CD4-positive, alpha-beta T cell (primary cell): ENCODE measurements around the gene ANKRD33. TPM values are rescaled to one million over a fixed set of nuclear protein-coding genes. Genes with fewer than 3 reads are reported as not detected.

Source experiments
- ATAC-seq: fragments of 200-7000 bp; cut with Tn5 transposase; one replicate; pipeline ENCODE4 v1.10.0; 2022; ENCODE audit warnings: mild to moderate bottlenecking; ENCODE audit not compliant: poor library complexity
- CTCF ChIA-PET: fragments of 350-600 bp; sonication (Branson Sonifier 250); formaldehyde crosslinking; loops from one replicate; lab custom pipeline; 2021; ENCODE audit warnings: antibody characterized with exemption, inconsistent platforms; lab: Charles Lee
- POLR2A ChIA-PET: fragments of 350-600 bp; sonication (Branson Sonifier 250); formaldehyde crosslinking; loops from one replicate; lab custom pipeline; 2021; ENCODE audit warnings: antibody characterized with exemption, inconsistent platforms; lab: Charles Lee
- DNase-seq, 14 experiments: peaks; one replicate each; pipeline ENCODE4 v3.0.0-alpha.2; 2013 to 2020; ENCODE audit warnings: mixed read lengths in 2 of 14
- H3K27ac ChIP-seq, 2 donors: one replicate each; pipeline versions ENCODE4 v1.5.1 to v1.7.0; 2013; ENCODE audit warnings: low read length in 2 of 2, low read depth in 1 of 2, mild to moderate bottlenecking in 1 of 2
- H3K27me3 ChIP-seq, 2 experiments: 1 replicate in 1 of 2; 2 replicates in 1 of 2; pipeline versions ENCODE4 v1.6.1 to v1.7.0; 2013; ENCODE audit warnings: low read length in 2 of 2, control low read depth in 1 of 2, mild to moderate bottlenecking in 1 of 2, moderate library complexity in 1 of 2; ENCODE audit not compliant: insufficient read depth in 2 of 2, control insufficient read depth in 1 of 2
- H3K36me3 ChIP-seq: one replicate; pipeline ENCODE4 v1.6.1; 2013; ENCODE audit warnings: low read length, control low read depth; ENCODE audit not compliant: insufficient read depth
- H3K4me1 ChIP-seq: one replicate; pipeline ENCODE4 v1.6.1; 2013; ENCODE audit warnings: low read length, control low read depth; ENCODE audit not compliant: insufficient read depth
- H3K4me3 ChIP-seq: one replicate; pipeline ENCODE4 v1.5.1; 2013; ENCODE audit warnings: mild to moderate bottlenecking, low read length, moderate library complexity
- H3K9me3 ChIP-seq, 2 experiments: 1 replicate in 1 of 2; 2 replicates in 1 of 2; pipeline versions ENCODE4 v1.6.1 to v1.7.0; 2013; ENCODE audit warnings: low read length in 2 of 2, mild to moderate bottlenecking in 2 of 2, control low read depth in 1 of 2, moderate library complexity in 1 of 2; ENCODE audit not compliant: control insufficient read depth in 1 of 2, insufficient read depth in 1 of 2
- H3K27ac Mint-ChIP-seq: one replicate; pipeline ENCODE4 v1.8.0; 2020; ENCODE audit warnings: mixed read lengths
- H3K27me3 Mint-ChIP-seq: one replicate; pipeline ENCODE4 v1.8.0; 2021; ENCODE audit warnings: mixed read lengths
- H3K36me3 Mint-ChIP-seq: one replicate; pipeline ENCODE4 v1.8.0; 2021; ENCODE audit warnings: low read depth, mixed read lengths
- H3K4me1 Mint-ChIP-seq: one replicate; pipeline ENCODE4 v1.8.0; 2021; ENCODE audit warnings: low read depth, mixed read lengths
- H3K4me3 Mint-ChIP-seq: one replicate; pipeline ENCODE4 v1.8.0; 2020; ENCODE audit warnings: mild to moderate bottlenecking, mixed read lengths
- H3K9me3 Mint-ChIP-seq: one replicate; pipeline ENCODE4 v1.8.0; 2020; ENCODE audit warnings: mixed read lengths
- CTCF ChIP-seq: fragments of 200-600 bp; IDR thresholded peaks from one replicate; pipeline ENCODE4 v1.8.0; 2022; ENCODE audit warnings: antibody characterized with exemption, mild to moderate bottlenecking
- intact Hi-C, 2 experiments: fragments of 100-400 bp; cut with DNase I in 1 of 2; cut with micrococcal nuclease in 1 of 2; formaldehyde crosslinking; loops; one replicate each; pipeline versions ENCODE4 v1.15.1 to v1.9.0; 2023 to 2025; cut with DNase I, micrococcal nuclease
- total RNA-seq, 174 experiments: library from RNA in 2 of 174; stranded (reverse) in 2 of 174; gene quantifications; one replicate each; pipeline ENCODE4 v1.2.3 and lab custom pipeline; 2021 to 2026

The ANKRD33 gene
- total RNA-seq, 2 experiments from 2014 or later = not detected

GRCh38 chr12:51864833-51865670 is 22.9 kb upstream of the ANKRD33 start:
- H3K27me3 ChIP-seq = peaks cover 56 to 73% of the 10 kb centered on the region in 2 experiments
- intact Hi-C loops = no loop called here

GRCh38 chr12:51865757-51866270 is 22.1 kb upstream of the ANKRD33 start:
- no peak overlapping the region for H3K4me3 ChIP-seq
- H3K27me3 ChIP-seq = peaks cover 61 to 80% of the 10 kb centered on the region in 2 experiments
- no peak overlapping the region for H3K27ac ChIP-seq
- ChIA-PET CTCF (no interaction called here), POLR2A (no interaction called here)
- no peaks in the 10 kb centered on the region for H3K36me3 Mint-ChIP-seq
- peaks cover 0 to 18% of the 10 kb centered on the region in 2 experiments for H3K9me3 ChIP-seq
- intact Hi-C loops = no loop called here
- H3K27ac Mint-ChIP-seq = no peak overlapping the region
- H3K27me3 Mint-ChIP-seq = peaks cover 87% of the 10 kb centered on the region
- no peaks in the 10 kb centered on the region for H3K9me3 Mint-ChIP-seq
- ATAC-seq = no peak
- no peak for DNase-seq
- H3K4me1 ChIP-seq = peaks cover 28% of the 10 kb centered on the region
- TF ChIP-seq CTCF = no peak
- H3K4me1 Mint-ChIP-seq = peaks cover 20% of the 10 kb centered on the region
- H3K4me3 Mint-ChIP-seq = no peak overlapping the region
- H3K36me3 ChIP-seq = no peaks in the 10 kb centered on the region

More at GRCh38 chr12:51864833-51865670, 22.9 kb upstream of the ANKRD33 start:
- ChIA-PET CTCF (no interaction called here), POLR2A (interaction anchor here (0.8 to 1.6 kb wide), 3 partner anchors 8 to 44 kb away, joined by 3 to 5 read pairs (median 5); no protein-coding TSS in a partner anchor)
- no peak for TF ChIP-seq CTCF
- no peaks in the 10 kb centered on the region for H3K9me3 Mint-ChIP-seq
- no peak overlapping the region for H3K27ac ChIP-seq
- H3K4me1 Mint-ChIP-seq = peaks cover 16% of the 10 kb centered on the region
- H3K36me3 ChIP-seq = no peaks in the 10 kb centered on the region
- H3K27ac Mint-ChIP-seq = no peak overlapping the region
- DNase-seq (no peak), ATAC-seq (no peak)
- H3K4me3 ChIP-seq = no peak overlapping the region
- peaks cover 28% of the 10 kb centered on the region for H3K4me1 ChIP-seq
- no peaks in the 10 kb centered on the region for H3K36me3 Mint-ChIP-seq
- peaks cover 83% of the 10 kb centered on the region for H3K27me3 Mint-ChIP-seq
- H3K4me3 Mint-ChIP-seq = no peak overlapping the region
- H3K9me3 ChIP-seq = peaks cover 0 to 18% of the 10 kb centered on the region in 2 experiments

DNA sequence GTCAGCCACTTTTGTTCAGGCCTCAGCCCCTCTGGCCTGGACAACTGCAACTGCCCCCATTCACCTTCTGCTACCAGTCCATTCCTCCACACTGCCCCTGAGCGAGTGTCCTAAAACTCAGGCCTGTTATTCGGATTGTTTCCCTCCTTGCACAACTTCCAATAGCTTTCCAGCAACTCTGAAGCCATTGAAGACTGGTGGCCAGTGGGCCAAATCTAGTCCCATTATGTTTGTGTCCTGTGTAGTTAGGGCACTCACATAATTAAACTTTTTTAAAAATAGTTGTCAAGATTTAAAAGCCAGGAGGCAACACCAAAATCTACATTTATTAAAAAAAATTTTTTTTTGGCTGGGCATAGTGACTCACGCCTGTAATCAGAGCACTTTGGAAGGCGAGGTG is 21.6 kb upstream of the ANKRD33 start:
- no peak for DNase-seq
- H3K36me3 Mint-ChIP-seq = no peaks in the 10 kb centered on the region
- H3K4me3 ChIP-seq = no peak overlapping the region
- H3K36me3 ChIP-seq = no peaks in the 10 kb centered on the region
- H3K27ac ChIP-seq = no peak overlapping the region
- peak overlapping the region; percentile 18 for H3K4me3 Mint-ChIP-seq
- peaks cover 87% of the 10 kb centered on the region for H3K27me3 Mint-ChIP-seq
- intact Hi-C loops = no loop called here
- no peaks in the 10 kb centered on the region for H3K9me3 Mint-ChIP-seq
- no peak for ATAC-seq
- TF ChIP-seq CTCF = no peak
- peaks cover 58 to 80% of the 10 kb centered on the region in 2 experiments for H3K27me3 ChIP-seq
- POLR2A ChIA-PET = no interaction called here
- H3K27ac Mint-ChIP-seq = no peak overlapping the region
- H3K4me1 ChIP-seq = peaks cover 28% of the 10 kb centered on the region
- peaks cover 20% of the 10 kb centered on the region for H3K4me1 Mint-ChIP-seq
- peaks cover 0 to 18% of the 10 kb centered on the region in 2 experiments for H3K9me3 ChIP-seq
- CTCF ChIA-PET = no interaction called here
